Measurements from ENCODE around the gene CIPC. TPM values are rescaled to one million over a fixed set of nuclear protein-coding genes. Genes with fewer than 3 reads are reported as not detected.
A peak's percentile ranks its signal among the peaks of the same experiment; 100 is the strongest.

The CIPC gene
- total RNA-seq, 1 donor from 2014 or later = 19.0 TPM

GRCh38 chr14:77069551-77069950 lies 28.5 kb upstream of the CIPC start:
- no peak for DNase-seq (ENCODE audit: extremely low read depth, low read depth, low spot score)

GRCh38 chr14:77071938-77072388 lies 26.1 kb upstream of the CIPC start:
- DNase-seq (ENCODE audit: extremely low read depth, low read depth, low spot score) = no peak

- DNase-seq (ENCODE audit: extremely low read depth, low read depth, low spot score) = no peak
Measured at GRCh38 chr14:77074969-77075368, 23.1 kb upstream of the CIPC start.

GRCh38 chr14:77076113-77076631 lies 21.9 kb upstream of the CIPC start:
- peak; percentile 87 for DNase-seq (ENCODE audit: extremely low read depth, low read depth, low spot score)

GRCh38 chr14:77077040-77077439 lies 21.0 kb upstream of the CIPC start:
- DNase-seq (ENCODE audit: extremely low read depth, low read depth, low spot score) = no peak

GRCh38 chr14:77082356-77082755 lies 15.7 kb upstream of the CIPC start:
- no peak for DNase-seq (ENCODE audit: extremely low read depth, low read depth, low spot score)

- DNase-seq (ENCODE audit: extremely low read depth, low read depth, low spot score) = no peak
Measured at GRCh38 chr14:77083082-77083481, 15.0 kb upstream of the CIPC start.

- DNase-seq (ENCODE audit: extremely low read depth, low read depth, low spot score) = no peak
Measured at GRCh38 chr14:77084985-77085384, 13.1 kb upstream of the CIPC start.

- DNase-seq (ENCODE audit: extremely low read depth, low read depth, low spot score) = no peak
Measured at GRCh38 chr14:77085538-77085937, 12.5 kb upstream of the CIPC start.

GRCh38 chr14:77086017-77086727 lies 11.9 kb upstream of the CIPC start:
- no peak for DNase-seq (ENCODE audit: extremely low read depth, low read depth, low spot score)

GRCh38 chr14:77086951-77087350 lies 11.1 kb upstream of the CIPC start:
- no peak for DNase-seq (ENCODE audit: extremely low read depth, low read depth, low spot score)

GRCh38 chr14:77087631-77088030 lies 10.4 kb upstream of the CIPC start:
- no peak for DNase-seq (ENCODE audit: extremely low read depth, low read depth, low spot score)

- DNase-seq (ENCODE audit: extremely low read depth, low read depth, low spot score) = no peak
Measured at GRCh38 chr14:77088219-77088618, 9.8 kb upstream of the CIPC start.

GRCh38 chr14:77088645-77089044 lies 9.4 kb upstream of the CIPC start:
- no peak for DNase-seq (ENCODE audit: extremely low read depth, low read depth, low spot score)

GRCh38 chr14:77091518-77091917 lies 6.5 kb upstream of the CIPC start:
- no peak for DNase-seq (ENCODE audit: extremely low read depth, low read depth, low spot score)

- DNase-seq (ENCODE audit: extremely low read depth, low read depth, low spot score) = no peak
Measured at GRCh38 chr14:77092676-77093075, 5.4 kb upstream of the CIPC start.

GRCh38 chr14:77094672-77095284 lies 3.3 kb upstream of the CIPC start:
- DNase-seq (ENCODE audit: extremely low read depth, low read depth, low spot score) = peak; percentile 61

- no peak for DNase-seq (ENCODE audit: extremely low read depth, low read depth, low spot score)
Measured at GRCh38 chr14:77097006-77097699, 905 bp upstream of the CIPC start.

- DNase-seq (ENCODE audit: extremely low read depth, low read depth, low spot score) = no peak
Measured at GRCh38 chr14:77098529-77099353, 683 bp downstream of the CIPC start.

- no peak for DNase-seq (ENCODE audit: extremely low read depth, low read depth, low spot score)
Measured at GRCh38 chr14:77099425-77100167, 1.5 kb downstream of the CIPC start.

Measured in glomerular endothelial cell (primary cell).